Activated CD4-positive, alpha-beta memory T cell treated with anti-CD3 and anti-CD28 coated beads for 36 hours (primary cell): ENCODE results near the gene PDXP. TPM values are rescaled to one million over a fixed set of nuclear protein-coding genes. Genes with fewer than 3 reads are reported as not detected.

Source experiments
- CTCF ChIA-PET: fragments of 350-600 bp; sonication (Branson Sonifier 250); formaldehyde crosslinking; loops from one replicate; lab custom pipeline; 2021; ENCODE audit warnings: antibody characterized with exemption, inconsistent platforms; lab: Charles Lee
- POLR2A ChIA-PET: fragments of 350-600 bp; sonication (Branson Sonifier 250); formaldehyde crosslinking; loops from one replicate; lab custom pipeline; 2021; ENCODE audit warnings: antibody characterized with exemption; lab: Charles Lee
- DNase-seq: peaks from one replicate; pipeline ENCODE4 v3.0.0-alpha.2; 2020
- H3K27ac Mint-ChIP-seq: one replicate; pipeline ENCODE4 v1.8.0; 2021; ENCODE audit warnings: mixed read lengths
- H3K27me3 Mint-ChIP-seq: one replicate; pipeline ENCODE4 v1.8.0; 2021; ENCODE audit warnings: mixed read lengths
- H3K36me3 Mint-ChIP-seq: one replicate; pipeline ENCODE4 v1.8.0; 2021; ENCODE audit warnings: mixed read lengths
- H3K4me1 Mint-ChIP-seq: one replicate; pipeline ENCODE4 v1.8.0; 2021; ENCODE audit warnings: low read depth, mixed read lengths
- H3K4me3 Mint-ChIP-seq: one replicate; pipeline ENCODE4 v1.8.0; 2021; ENCODE audit warnings: mild to moderate bottlenecking, mixed read lengths
- H3K9me3 Mint-ChIP-seq: one replicate; pipeline ENCODE4 v1.8.0; 2021; ENCODE audit warnings: mixed read lengths
- intact Hi-C: fragments of 100-400 bp; cut with micrococcal nuclease; formaldehyde crosslinking; loops from one replicate; pipeline ENCODE4 v1.15.1; 2023
- total RNA-seq, 2 experiments: library from RNA; stranded (reverse); gene quantifications; one replicate each; pipeline ENCODE4 v1.2.3, GENCODE V29; 2021

The PDXP gene
- total RNA-seq, 2 experiments from 2014 or later: 21.9 to 22.9 TPM

GRCh38 chr22:37619991-37620390 lies 38.5 kb upstream of the PDXP start:
- intact Hi-C loops: no loop called here
- Mint-ChIP-seq H3K9me3 (no peaks in the 10 kb centered on the region), H3K27ac (no peak overlapping the region), H3K4me1 (peaks cover 12% of the 10 kb centered on the region), H3K36me3 (peaks cover 12% of the 10 kb centered on the region), H3K4me3 (no peak overlapping the region), H3K27me3 (no peaks in the 10 kb centered on the region)
- POLR2A ChIA-PET: interaction anchor here (0.6 kb wide), 1 partner anchor 190 kb away, joined by 4 read pairs; no protein-coding TSS in a partner anchor
- no peak for DNase-seq
- CTCF ChIA-PET: interaction anchor here (0.8 to 7.6 kb wide), 6 partner anchors 9 to 61 kb away, joined by 3 to 57 read pairs (median 3); partner anchors contain the start of gene PDXP

GRCh38 chr22:37621352-37621860 lies 37.1 kb upstream of the PDXP start:
- H3K36me3 Mint-ChIP-seq: peaks cover 18% of the 10 kb centered on the region
- intact Hi-C loops: no loop called here
- DNase-seq: no peak
- no peak overlapping the region for H3K4me3 Mint-ChIP-seq
- ChIA-PET CTCF (interaction anchor here (1.0 to 7.6 kb wide), 6 partner anchors 10 to 60 kb away, joined by 3 to 57 read pairs (median 6); partner anchors contain the start of genes GGA1 and PDXP), POLR2A (interaction anchor here (0.8 kb wide), 1 partner anchor 13 kb away, joined by 3 read pairs; no protein-coding TSS in a partner anchor)
- no peaks in the 10 kb centered on the region for H3K27me3 Mint-ChIP-seq
- H3K27ac Mint-ChIP-seq: no peak overlapping the region
- H3K9me3 Mint-ChIP-seq: no peaks in the 10 kb centered on the region
- H3K4me1 Mint-ChIP-seq: peaks cover 24% of the 10 kb centered on the region

- Mint-ChIP-seq H3K27ac (peak overlapping the region; percentile 87), H3K27me3 (no peaks in the 10 kb centered on the region), H3K4me1 (peaks cover 43% of the 10 kb centered on the region), H3K9me3 (no peaks in the 10 kb centered on the region), H3K36me3 (peaks cover 14% of the 10 kb centered on the region), H3K4me3 (no peak overlapping the region)
- intact Hi-C loops: loop anchor here (1.0 kb wide), 2 partner anchors 10 to 58 kb away; no protein-coding TSS in a partner anchor
- DNase-seq: peak; percentile 87
- ChIA-PET POLR2A (no interaction called here), CTCF (interaction anchor here (0.6 to 7.6 kb wide), 13 partner anchors 8 to 84 kb away, joined by 3 to 57 read pairs (median 3); partner anchors contain the start of genes GGA1 and LGALS1)
Observed at GRCh38 chr22:37623075-37624016, 35.2 kb upstream of the PDXP start.

GRCh38 chr22:37624017-37624365 lies 34.5 kb upstream of the PDXP start:
- Mint-ChIP-seq H3K36me3 (peaks cover 14% of the 10 kb centered on the region), H3K27ac (peak overlapping the region; percentile 87), H3K9me3 (no peaks in the 10 kb centered on the region), H3K4me3 (no peak overlapping the region), H3K4me1 (peaks cover 49% of the 10 kb centered on the region), H3K27me3 (no peaks in the 10 kb centered on the region)
- CTCF ChIA-PET: interaction anchor here (0.6 to 7.6 kb wide), 9 partner anchors 10 to 85 kb away, joined by 3 to 57 read pairs (median 6); partner anchors contain the start of gene GGA1
- POLR2A ChIA-PET: no interaction called here
- intact Hi-C loops: no loop called here
- DNase-seq: no peak

GRCh38 chr22:37624876-37625275 lies 33.6 kb upstream of the PDXP start:
- Mint-ChIP-seq H3K36me3 (peaks cover 11% of the 10 kb centered on the region), H3K9me3 (no peaks in the 10 kb centered on the region), H3K4me1 (peaks cover 52% of the 10 kb centered on the region), H3K27ac (peak overlapping the region; percentile 49), H3K4me3 (no peak overlapping the region), H3K27me3 (no peaks in the 10 kb centered on the region)
- POLR2A ChIA-PET: interaction anchor here (1.3 kb wide), 1 partner anchor 16 kb away, joined by 4 read pairs; no protein-coding TSS in a partner anchor
- CTCF ChIA-PET: interaction anchor here (0.6 to 7.4 kb wide), 9 partner anchors 9 to 59 kb away, joined by 3 to 81 read pairs (median 6); no protein-coding TSS in a partner anchor
- no peak for DNase-seq
- intact Hi-C loops: no loop called here

GRCh38 chr22:37625737-37626136 lies 32.8 kb upstream of the PDXP start:
- peaks cover 52% of the 10 kb centered on the region for H3K4me1 Mint-ChIP-seq
- H3K27me3 Mint-ChIP-seq: no peaks in the 10 kb centered on the region
- POLR2A ChIA-PET: interaction anchor here (0.8 to 1.3 kb wide), 3 partner anchors 9 to 15 kb away, joined by 3 to 7 read pairs (median 4); no protein-coding TSS in a partner anchor
- intact Hi-C loops: no loop called here
- DNase-seq: no peak
- CTCF ChIA-PET: interaction anchor here (1.0 to 7.4 kb wide), 8 partner anchors 9 to 192 kb away, joined by 3 to 81 read pairs (median 6); partner anchors contain the start of gene GGA1
- peak overlapping the region; percentile 90 for H3K27ac Mint-ChIP-seq
- peaks cover 11% of the 10 kb centered on the region for H3K36me3 Mint-ChIP-seq
- no peak overlapping the region for H3K4me3 Mint-ChIP-seq
- H3K9me3 Mint-ChIP-seq: no peaks in the 10 kb centered on the region

- ChIA-PET POLR2A (interaction anchor here (0.8 to 1.9 kb wide), 3 partner anchors 8 to 17 kb away, joined by 3 to 7 read pairs (median 6); no protein-coding TSS in a partner anchor), CTCF (interaction anchor here (1.0 to 7.4 kb wide), 9 partner anchors 9 to 191 kb away, joined by 3 to 81 read pairs (median 6); partner anchors contain the start of gene GGA1)
- no peak for DNase-seq
- peak overlapping the region; percentile 90 for H3K27ac Mint-ChIP-seq
- H3K4me3 Mint-ChIP-seq: no peak overlapping the region
- H3K36me3 Mint-ChIP-seq: peaks cover 11% of the 10 kb centered on the region
- H3K27me3 Mint-ChIP-seq: no peaks in the 10 kb centered on the region
- intact Hi-C loops: no loop called here
- peaks cover 52% of the 10 kb centered on the region for H3K4me1 Mint-ChIP-seq
- H3K9me3 Mint-ChIP-seq: no peaks in the 10 kb centered on the region
Observed at GRCh38 chr22:37626144-37626543, 32.4 kb upstream of the PDXP start.

- H3K4me1 Mint-ChIP-seq: peaks cover 52% of the 10 kb centered on the region
- peaks cover 11% of the 10 kb centered on the region for H3K36me3 Mint-ChIP-seq
- intact Hi-C loops: no loop called here
- H3K27ac Mint-ChIP-seq: peak overlapping the region; percentile 90
- H3K27me3 Mint-ChIP-seq: no peaks in the 10 kb centered on the region
- CTCF ChIA-PET: interaction anchor here (1.0 to 7.4 kb wide), 8 partner anchors 10 to 191 kb away, joined by 3 to 81 read pairs (median 8); partner anchors contain the start of gene GGA1
- no peaks in the 10 kb centered on the region for H3K9me3 Mint-ChIP-seq
- DNase-seq: no peak
- POLR2A ChIA-PET: interaction anchor here (0.8 to 2.1 kb wide), 6 partner anchors 11 to 57 kb away, joined by 3 to 6 read pairs (median 4); partner anchors contain the start of gene GGA1
- H3K4me3 Mint-ChIP-seq: peak overlapping the region; percentile 23
Observed at GRCh38 chr22:37626556-37627075, 31.9 kb upstream of the PDXP start.

GRCh38 chr22:37627121-37627520 lies 31.4 kb upstream of the PDXP start:
- ChIA-PET CTCF (interaction anchor here (0.6 to 7.4 kb wide), 7 partner anchors 10 to 108 kb away, joined by 3 to 81 read pairs (median 10); no protein-coding TSS in a partner anchor), POLR2A (interaction anchor here (0.8 to 2.1 kb wide), 6 partner anchors 11 to 57 kb away, joined by 3 to 6 read pairs (median 4); partner anchors contain the start of gene GGA1)
- H3K4me3 Mint-ChIP-seq: peak overlapping the region; percentile 23
- H3K9me3 Mint-ChIP-seq: no peaks in the 10 kb centered on the region
- no peak for DNase-seq
- intact Hi-C loops: no loop called here
- H3K27me3 Mint-ChIP-seq: no peaks in the 10 kb centered on the region
- peaks cover 13% of the 10 kb centered on the region for H3K36me3 Mint-ChIP-seq
- peaks cover 52% of the 10 kb centered on the region for H3K4me1 Mint-ChIP-seq
- peak overlapping the region; percentile 90 for H3K27ac Mint-ChIP-seq

GRCh38 chr22:37627545-37627944 lies 31.0 kb upstream of the PDXP start:
- POLR2A ChIA-PET: interaction anchor here (0.8 to 2.1 kb wide), 8 partner anchors 11 to 56 kb away, joined by 3 to 6 read pairs (median 4); partner anchors contain the start of genes GGA1, LGALS1 and SH3BP1
- CTCF ChIA-PET: interaction anchor here (0.6 to 7.4 kb wide), 7 partner anchors 9 to 108 kb away, joined by 3 to 81 read pairs (median 10); no protein-coding TSS in a partner anchor
- no peaks in the 10 kb centered on the region for H3K9me3 Mint-ChIP-seq
- intact Hi-C loops: no loop called here
- H3K27me3 Mint-ChIP-seq: no peaks in the 10 kb centered on the region
- peak; percentile 68 for DNase-seq
- no peak overlapping the region for H3K4me3 Mint-ChIP-seq
- peaks cover 13% of the 10 kb centered on the region for H3K36me3 Mint-ChIP-seq
- peak overlapping the region; percentile 90 for H3K27ac Mint-ChIP-seq
- peaks cover 53% of the 10 kb centered on the region for H3K4me1 Mint-ChIP-seq

GRCh38 chr22:37628830-37629229 lies 29.7 kb upstream of the PDXP start:
- H3K27ac Mint-ChIP-seq: peak overlapping the region; percentile 90
- ChIA-PET POLR2A (interaction anchor here (1.3 to 2.1 kb wide), 3 partner anchors 10 to 47 kb away, joined by 3 to 6 read pairs (median 4); partner anchors contain the start of genes GGA1, LGALS1 and SH3BP1), CTCF (interaction anchor here (1.2 to 7.4 kb wide), 5 partner anchors 8 to 52 kb away, joined by 3 to 81 read pairs (median 12); no protein-coding TSS in a partner anchor)
- H3K4me3 Mint-ChIP-seq: no peak overlapping the region
- no peak for DNase-seq
- no peaks in the 10 kb centered on the region for H3K9me3 Mint-ChIP-seq
- H3K36me3 Mint-ChIP-seq: peaks cover 11% of the 10 kb centered on the region
- intact Hi-C loops: no loop called here
- peaks cover 58% of the 10 kb centered on the region for H3K4me1 Mint-ChIP-seq
- no peaks in the 10 kb centered on the region for H3K27me3 Mint-ChIP-seq
